GM12878 (cell line): Measurements from ENCODE around the gene NDUFAF5. TPM values are rescaled to one million over a fixed set of nuclear protein-coding genes. Genes with fewer than 3 reads are reported as not detected.

Experiments
- ATAC-seq: fragments of 200-7000 bp; cut with Tn5 transposase; 3 replicates; pipeline ENCODE4 v1.9.1; 2020; ENCODE audit warnings: mild to moderate bottlenecking, moderate library complexity
- BruUV-seq: library from RNA; stranded (reverse); fragments of 400-500 nt; replicated peaks from 2 replicates; lab custom pipeline; 2021; lab: Mats Ljungman, UMichigan
- CTCF ChIA-PET: fragments of 300-600 bp; sonication (Branson Sonifier 250); formaldehyde crosslinking; extraction: SDS; loops from one replicate; lab custom pipeline; 2021; ENCODE audit warnings: inconsistent platforms; lab: Yijun Ruan, JAX
- POLR2A ChIA-PET: fragments of 350-600 bp; formaldehyde crosslinking; extraction: SDS; loops from one replicate; lab custom pipeline; 2021; ENCODE audit warnings: inconsistent platforms; lab: Charles Lee
- RAD21 ChIA-PET: fragments of 300-600 bp; sonication (Branson Sonifier 250); formaldehyde crosslinking; loops from one replicate; lab custom pipeline; 2023; ENCODE audit warnings: antibody characterized with exemption; ENCODE audit not compliant: unreplicated experiment; lab: Charles Lee
- SMC1A ChIA-PET: fragments of 300-600 bp; sonication (Branson Sonifier 250); formaldehyde crosslinking; loops from one replicate; lab custom pipeline; 2023; ENCODE audit not compliant: unreplicated experiment, uncharacterized antibody; lab: Charles Lee
- DNase-seq: peaks from one replicate; pipeline ENCODE4 v3.0.0-alpha.2; 2011; ENCODE audit warnings: low read depth, low spot score
- FAIRE-seq: peaks from 3 replicates; lab custom pipeline; 2011; peaks lifted over from hg19 to GRCh38; lab: Jason Lieb, UNC
- H2AFZ ChIP-seq: 2 replicates; pipeline ENCODE4 v1.6.0; 2011; ENCODE audit warnings: low read depth, low read length, control low read depth; ENCODE audit not compliant: control insufficient read depth
- H3K27ac ChIP-seq: 2 replicates; pipeline ENCODE4 v1.5.1; 2011; ENCODE audit warnings: control low read depth; ENCODE audit not compliant: control insufficient read depth, insufficient read depth
- H3K27me3 ChIP-seq, 2 experiments: replicated peaks in 1 of 2; 2 replicates each; pipeline versions ENCODE4 v1.6.0 to v1.6.1; 2011; ENCODE audit warnings: low read length in 1 of 2; ENCODE audit not compliant: control insufficient read depth in 2 of 2, insufficient read depth in 2 of 2
- H3K36me3 ChIP-seq, 2 experiments: 2 replicates each; pipeline ENCODE4 v1.5.1; 2011; ENCODE audit warnings: low read length in 1 of 2; ENCODE audit not compliant: control insufficient read depth in 2 of 2, insufficient read depth in 2 of 2
- H3K4me1 ChIP-seq: 2 replicates; pipeline ENCODE4 v1.6.1; 2011; ENCODE audit warnings: mild to moderate bottlenecking, low read length, moderate library complexity, mixed read lengths; ENCODE audit not compliant: control insufficient read depth, insufficient read depth
- H3K4me2 ChIP-seq: 2 replicates; pipeline ENCODE4 v1.6.0; 2011; ENCODE audit warnings: control low read depth; ENCODE audit not compliant: control insufficient read depth, insufficient read depth
- H3K4me3 ChIP-seq: fragments of 200-600 bp; sonication (generic); 2 replicates; pipeline ENCODE4 v1.5.1; 2016
- H3K79me2 ChIP-seq: 2 replicates; pipeline ENCODE4 v1.6.0; 2011; ENCODE audit warnings: low read length; ENCODE audit not compliant: control insufficient read depth, insufficient read depth
- H3K9ac ChIP-seq: 2 replicates; pipeline ENCODE4 v1.8.0; 2011; ENCODE audit warnings: low read length, control low read depth, mixed read lengths; ENCODE audit not compliant: control insufficient read depth, insufficient read depth
- H3K9me3 ChIP-seq: replicated peaks from 3 replicates; pipeline ENCODE4 v1.5.1; 2011; ENCODE audit warnings: mild to moderate bottlenecking, low read length; ENCODE audit not compliant: control insufficient read depth, insufficient read depth
- H4K20me1 ChIP-seq: 2 replicates; pipeline ENCODE4 v1.6.0; 2011; ENCODE audit not compliant: control insufficient read depth, insufficient read depth
- BRCA1 ChIP-seq: IDR thresholded peaks from 2 replicates; pipeline ENCODE4 v1.6.1; 2011; ENCODE audit warnings: low read depth, low read length, improper control_type of control experiment
- CREB1 ChIP-seq: IDR thresholded peaks from 2 replicates; pipeline ENCODE4 v1.6.1; 2012; ENCODE audit warnings: low read depth, mild to moderate bottlenecking, inconsistent platforms
- CREM ChIP-seq: IDR thresholded peaks from 2 replicates; pipeline ENCODE4 v1.6.1; 2014; ENCODE audit warnings: antibody characterized with exemption, low read depth
- GATAD2B ChIP-seq: fragments of 450-650 bp; conservative IDR thresholded peaks from 2 replicates; pipeline ENCODE4 v1.6.1; 2017; ENCODE audit warnings: low read depth, mild to moderate bottlenecking, moderate library complexity
- IRF3 ChIP-seq: fragments of 450-650 bp; IDR thresholded peaks from 2 replicates; pipeline ENCODE4 v1.6.1; 2014; ENCODE audit warnings: mild to moderate bottlenecking
- KDM1A ChIP-seq: fragments of 200-600 bp; sonication (generic); IDR thresholded peaks from 2 replicates; pipeline ENCODE4 v1.6.1; 2016; ENCODE audit warnings: borderline replicate concordance
- NKRF ChIP-seq: fragments of 450-650 bp; conservative IDR thresholded peaks from 2 replicates; pipeline ENCODE4 v1.6.1; 2017; ENCODE audit warnings: mild to moderate bottlenecking, moderate library complexity
- NR2F1 ChIP-seq: fragments of 450-650 bp; conservative IDR thresholded peaks from 2 replicates; pipeline ENCODE4 v1.6.1; 2017; ENCODE audit warnings: mild to moderate bottlenecking
- PAX5 ChIP-seq: IDR thresholded peaks from 2 replicates; pipeline ENCODE4 v1.6.1; 2011; ENCODE audit warnings: low read depth, low read length, borderline replicate concordance
- PKNOX1 ChIP-seq: fragments of 450-650 bp; IDR thresholded peaks from 2 replicates; pipeline ENCODE4 v1.6.1; 2016; ENCODE audit warnings: mild to moderate bottlenecking
- RB1 ChIP-seq: fragments of 450-650 bp; formaldehyde crosslinking; IDR thresholded peaks from 2 replicates; pipeline ENCODE4 v1.6.1; 2017; ENCODE audit warnings: mild to moderate bottlenecking, borderline replicate concordance
- RCOR1 ChIP-seq: conservative IDR thresholded peaks from 2 replicates; pipeline ENCODE4 v1.6.1; 2012; ENCODE audit warnings: low read depth, low read length, improper control_type of control experiment
- SREBF2 ChIP-seq: IDR thresholded peaks from 2 replicates; pipeline ENCODE4 v1.6.1; 2012; ENCODE audit warnings: mild to moderate bottlenecking, low read length
- STAT3 ChIP-seq: IDR thresholded peaks from 2 replicates; pipeline ENCODE4 v1.6.1; 2011; ENCODE audit warnings: low read depth, low read length, improper control_type of control experiment
- ZNF274 ChIP-seq: IDR thresholded peaks from one replicate; pipeline ENCODE4 v1.8.0; 2011; ENCODE audit not compliant: insufficient read length, insufficient read depth
- ZNF687 ChIP-seq: fragments of 450-650 bp; IDR thresholded peaks from 2 replicates; pipeline ENCODE4 v1.6.1; 2017; ENCODE audit warnings: mild to moderate bottlenecking, moderate library complexity
- ZZZ3 ChIP-seq: IDR thresholded peaks from 2 replicates; pipeline ENCODE4 v1.6.1; 2011; ENCODE audit warnings: low read depth; ENCODE audit not compliant: control insufficient read depth, insufficient read length
- WGBS: methylation state at CpG from one replicate; pipeline ENCODE4 v1.1.6; 2016; ENCODE audit warnings: low lambda C conversion rate; ENCODE audit not compliant: insufficient replicate concordance, insufficient coverage; ENCODE audit errors: missing lambda C conversion rate; 5-methylcytosine and 5-hydroxymethylcytosine counted together
- in situ Hi-C: fragments of 300-500 bp; cut with MboI; formaldehyde crosslinking; loops from 9 replicates; pipeline ENCODE4 v1.14.3; 2018; ENCODE audit warnings: mixed read lengths
- intact Hi-C: fragments of 100-400 bp; cut with micrococcal nuclease; formaldehyde crosslinking; loops from one replicate; pipeline ENCODE4 v1.14.2; 2022; ENCODE audit not compliant: unreplicated experiment
- polyA plus RNA-seq, 11 experiments: library from polyadenylated mRNA; depleted of rRNA in 4 of 11; unstranded in 6 of 11; stranded (reverse) in 5 of 11; fragments of >200 nt; fragmentation: Nextera tagmentation in 4 of 11; fragmentation: Illumina TruSeq in 1 of 11; extraction: Ambion mirVana in 4 of 11; extraction: Trizol in 1 of 11; gene quantifications; 1 replicate in 1 of 11; 2 replicates in 10 of 11; pipeline versions ENCODE4 v1.2.1 to v1.2.3, GENCODE V29; 2011 to 2016; ENCODE audit warnings: inconsistent platforms in 2 of 11, missing spikeins in 2 of 11, low read depth in 1 of 11
- total RNA-seq, 4 experiments: library from RNA; depleted of rRNA in 3 of 4; stranded (reverse); fragments of >200 nt in 3 of 4; fragmentation: Illumina TruSeq in 1 of 4; extraction: Trizol in 1 of 4; gene quantifications; 2 replicates each; pipeline versions ENCODE4 v1.2.1 to v1.2.3, GENCODE V29; 2013 to 2021

The NDUFAF5 gene
- total and polyA plus RNA-seq, 10 of the 15 experiments (the other 5 are each of a cell fraction or from before 2014, with no cell fraction given) = 15.6 to 36.9 (median 28.0) TPM

GRCh38 chr20:13799040-13799439 is 14.2 kb downstream of the NDUFAF5 start (continued):
- TF ChIP-seq ZNF687 (no peak), GATAD2B (no peak), IRF3 (no peak)
- TF ChIP-seq, all 136 proteins: peak for 0

DNA sequence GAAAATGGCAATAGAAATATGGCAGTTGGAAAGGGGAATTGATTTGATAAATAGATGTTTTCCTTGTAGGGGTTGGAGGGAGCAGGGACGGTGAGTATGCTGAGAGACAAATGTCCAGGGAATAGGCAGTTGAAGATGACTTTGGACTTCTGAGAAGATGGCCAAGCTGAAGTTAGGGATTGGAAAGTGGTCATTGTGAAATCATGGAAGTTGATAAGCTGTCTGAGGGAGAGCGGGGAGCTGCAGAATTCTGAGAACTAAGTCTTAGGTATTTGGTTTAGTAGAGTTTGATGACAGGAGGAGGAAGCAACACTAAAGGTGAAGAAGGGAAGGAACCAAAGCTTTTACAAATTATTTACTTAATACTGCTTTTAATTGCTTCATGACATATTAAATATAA is 15.1 kb downstream of the NDUFAF5 start:
- ATAC-seq = no peak
- CTCF ChIA-PET = interaction anchor here (2.1 kb wide), 1 partner anchor 12 kb away, joined by 16 read pairs; no protein-coding TSS in a partner anchor
- Histone ChIP-seq H3K4me1 (no peaks in the 10 kb centered on the region), H3K79me2 (no peaks in the 10 kb centered on the region), H3K27ac (no peak overlapping the region), H4K20me1 (no peaks in the 10 kb centered on the region), H3K27me3 (no peaks in the 10 kb centered on the region), H3K36me3 (peaks cover 7 to 18% of the 10 kb centered on the region in 2 experiments), H3K9me3 (no peaks in the 10 kb centered on the region), H3K9ac (no peak overlapping the region), H2AFZ (no peak overlapping the region), H3K4me2 (no peak overlapping the region), H3K4me3 (no peak overlapping the region)
- WGBS = 94% methylated on average over 2 of the region's 2 CpGs
- SMC1A ChIA-PET = interaction anchor here (0.8 to 1.7 kb wide), 3 partner anchors 12 to 19 kb away, joined by 3 to 7 read pairs (median 4); no protein-coding TSS in a partner anchor
- POLR2A ChIA-PET = no interaction called here
- in situ Hi-C loops = loop anchor here (25.0 kb wide), 1 partner anchor 338 kb away; no protein-coding TSS in a partner anchor
- DNase-seq = no peak
- intact Hi-C loops = no loop called here
- no peak for FAIRE-seq
- BruUV-seq = no TSS peak
- RAD21 ChIA-PET = no interaction called here
- TF ChIP-seq ZNF274 (no peak), BRCA1 (no peak), ZZZ3 (no peak), SREBF2 (no peak), NKRF (no peak), CREM (no peak), NR2F1 (no peak), PKNOX1 (no peak), CREB1 (no peak), KDM1A (no peak), RCOR1 (no peak), STAT3 (no peak), RB1 (no peak), PAX5 (no peak)
